ENCODE measurements around the gene MORN5. TPM values are rescaled to one million over a fixed set of nuclear protein-coding genes. Genes with fewer than 3 reads are reported as not detected.

Gene MORN5
- total and polyA plus RNA-seq, 4 donors, result 17.9 to 22.9 (median 18.6) TPM

DNA sequence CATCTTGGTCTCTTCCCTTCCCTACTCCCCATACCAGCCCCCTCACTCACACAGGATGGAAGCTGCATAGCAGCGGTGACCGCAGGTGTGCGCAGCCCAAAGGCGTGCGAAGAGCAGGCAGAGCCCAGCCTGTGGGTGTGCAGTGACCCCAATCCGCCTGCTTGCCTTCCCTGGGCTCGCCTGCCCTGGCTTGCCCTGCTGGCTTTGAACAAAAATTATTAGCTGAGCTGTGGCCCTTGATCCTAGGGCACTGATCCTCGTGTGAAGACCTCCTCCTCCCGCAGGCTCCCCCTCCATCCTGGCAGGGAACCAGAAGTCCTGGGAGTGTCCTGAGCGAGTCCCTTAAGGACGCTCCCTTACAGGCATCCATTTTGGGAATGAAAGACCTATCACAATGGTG is 31.9 kb downstream of the MORN5 start:
- ATAC-seq (ENCODE audit: insufficient read depth, low FRiP score), result no peak
- no peak for DNase-seq
- H3K27ac ChIP-seq (ENCODE audit: low read depth in 1 of 2, low read length in 1 of 2), result no peak overlapping the region

GRCh38 chr9:122192261-122192875 is 32.7 kb downstream of the MORN5 start:
- no peak for ATAC-seq (ENCODE audit: insufficient read depth, low FRiP score)

More for the DNA sequence above, 31.9 kb downstream of the MORN5 start:
- H3K9me3 ChIP-seq (ENCODE audit: control insufficient read depth in 4 of 4, insufficient read depth in 3 of 4, low read length in 3 of 4), result no peaks in the 10 kb centered on the region
- no peaks in the 10 kb centered on the region for H3K27me3 ChIP-seq (ENCODE audit: control insufficient read depth in 3 of 3, insufficient read depth in 3 of 3, low read length in 2 of 3)
- 76 to 90% methylated on average over 11 of the region's 11 CpGs for WGBS, 2 donors
- no peak for TF ChIP-seq CTCF (IDR thresholded peaks at IDR 0.05; ENCODE audit: control extremely low read depth, extremely low read depth)
- H3K4me1 ChIP-seq (ENCODE audit: control insufficient read depth in 5 of 5, insufficient read depth in 5 of 5, low read length in 5 of 5), result peaks cover 0 to 9% (median 0%) of the 10 kb centered on the region in 5 donors
- H3K4me3 ChIP-seq, result no peak overlapping the region
- H3K9ac ChIP-seq (ENCODE audit: insufficient read depth in 1 of 2, low read length in 2 of 2), result no peak overlapping the region
- H3K36me3 ChIP-seq (ENCODE audit: control insufficient read depth in 4 of 4, insufficient read depth in 4 of 4, low read length in 4 of 4), result no peaks in the 10 kb centered on the region

DNA sequence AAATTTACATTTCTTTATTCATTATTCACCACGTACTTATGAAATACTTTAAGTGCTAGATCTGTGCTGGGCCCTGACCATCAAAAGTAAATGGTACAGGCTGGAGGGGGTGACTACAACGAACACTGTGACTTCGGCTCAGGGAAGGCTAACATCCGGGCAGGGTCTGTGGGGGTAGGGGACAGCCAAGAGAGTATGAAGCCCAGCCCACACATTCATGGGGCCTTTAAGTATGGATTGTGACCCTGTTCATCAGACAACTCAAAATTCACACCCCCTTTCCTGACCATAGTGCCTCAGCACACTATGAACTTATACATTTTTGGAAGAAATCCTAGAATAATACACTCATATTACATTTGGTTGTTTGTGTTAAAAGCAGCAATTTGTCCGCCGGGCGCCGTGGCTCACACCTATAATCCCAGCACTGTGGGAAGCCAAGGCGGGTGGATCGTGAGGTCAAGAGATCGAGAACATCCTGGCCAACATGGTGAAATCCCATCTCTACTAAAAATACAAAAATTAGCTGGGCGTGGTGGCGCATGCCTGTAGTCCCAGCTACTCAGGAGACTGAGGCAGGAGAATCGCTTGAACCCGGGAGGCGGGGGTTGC is 33.3 kb downstream of the MORN5 start:
- Histone ChIP-seq H3K4me3 (no peak overlapping the region), H3K4me1 (ENCODE audit: control insufficient read depth in 5 of 5, insufficient read depth in 5 of 5, low read length in 5 of 5) (peaks cover 0 to 17% (median 0%) of the 10 kb centered on the region in 5 donors), H3K36me3 (ENCODE audit: control insufficient read depth in 4 of 4, insufficient read depth in 4 of 4, low read length in 4 of 4) (no peaks in the 10 kb centered on the region), H3K27me3 (ENCODE audit: control insufficient read depth in 3 of 3, insufficient read depth in 3 of 3, low read length in 2 of 3) (no peaks in the 10 kb centered on the region), H3K9me3 (ENCODE audit: control insufficient read depth in 4 of 4, insufficient read depth in 3 of 4, low read length in 3 of 4) (no peaks in the 10 kb centered on the region), H3K27ac (ENCODE audit: low read depth in 1 of 2, low read length in 1 of 2) (no peak overlapping the region), H3K9ac (ENCODE audit: insufficient read depth in 1 of 2, low read length in 2 of 2) (no peak overlapping the region)
- peak in 2 of 3 donors; percentile 44 to 48 for DNase-seq
- TF ChIP-seq CTCF (IDR thresholded peaks at IDR 0.05; ENCODE audit: control extremely low read depth, extremely low read depth), result no peak
- no peak for ATAC-seq (ENCODE audit: insufficient read depth, low FRiP score)
- 74 to 83% methylated on average over 16 of the region's 16 CpGs for WGBS, 2 donors

More at GRCh38 chr9:122192261-122192875, 32.7 kb downstream of the MORN5 start:
- H3K27ac ChIP-seq (ENCODE audit: low read depth in 1 of 2, low read length in 1 of 2), result no peak overlapping the region
- H3K9ac ChIP-seq (ENCODE audit: insufficient read depth in 1 of 2, low read length in 2 of 2), result no peak overlapping the region
- TF ChIP-seq CTCF (IDR thresholded peaks at IDR 0.05; ENCODE audit: control extremely low read depth, extremely low read depth), result no peak
- H3K4me3 ChIP-seq, result no peak overlapping the region
- no peak for DNase-seq
- no peaks in the 10 kb centered on the region for H3K36me3 ChIP-seq (ENCODE audit: control insufficient read depth in 4 of 4, insufficient read depth in 4 of 4, low read length in 4 of 4)
- peaks cover 0 to 13% (median 0%) of the 10 kb centered on the region in 5 donors for H3K4me1 ChIP-seq (ENCODE audit: control insufficient read depth in 5 of 5, insufficient read depth in 5 of 5, low read length in 5 of 5)
- no peaks in the 10 kb centered on the region for H3K9me3 ChIP-seq (ENCODE audit: control insufficient read depth in 4 of 4, insufficient read depth in 3 of 4, low read length in 3 of 4)
- no peaks in the 10 kb centered on the region for H3K27me3 ChIP-seq (ENCODE audit: control insufficient read depth in 3 of 3, insufficient read depth in 3 of 3, low read length in 2 of 3)
- WGBS, 2 donors, result 75 to 88% methylated on average over 5 of the region's 5 CpGs
